ENCODE results near the gene ARL16.

Gene ARL16

DNA sequence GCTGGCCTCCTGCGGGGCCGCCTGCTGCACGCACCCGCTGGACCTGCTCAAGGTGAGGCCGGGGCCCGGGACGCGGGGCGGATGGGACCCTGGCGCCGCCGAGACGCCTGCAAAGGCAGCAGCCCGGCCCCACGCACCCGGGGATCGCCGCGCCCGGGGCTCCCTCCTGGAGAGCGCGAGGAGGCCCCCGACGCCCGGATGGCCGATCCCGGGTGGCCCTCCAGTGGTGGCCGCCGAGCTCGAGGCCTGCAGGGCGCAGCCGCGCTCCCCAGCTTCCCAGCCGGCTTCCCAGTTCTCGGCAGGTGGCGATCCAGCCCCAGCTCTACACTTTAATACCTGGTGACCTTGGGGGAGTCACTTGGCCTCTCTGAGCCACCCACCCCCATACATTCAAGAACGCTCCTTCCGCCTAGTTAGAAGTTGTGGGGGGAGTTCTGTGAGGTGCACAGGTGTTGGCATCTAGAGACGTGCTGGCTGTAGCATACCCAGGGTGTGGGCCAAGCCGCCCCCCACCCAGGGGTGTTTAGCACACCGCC lies 28.9 kb upstream of the ARL16 start:
- DNase-seq, result no peak

DNA sequence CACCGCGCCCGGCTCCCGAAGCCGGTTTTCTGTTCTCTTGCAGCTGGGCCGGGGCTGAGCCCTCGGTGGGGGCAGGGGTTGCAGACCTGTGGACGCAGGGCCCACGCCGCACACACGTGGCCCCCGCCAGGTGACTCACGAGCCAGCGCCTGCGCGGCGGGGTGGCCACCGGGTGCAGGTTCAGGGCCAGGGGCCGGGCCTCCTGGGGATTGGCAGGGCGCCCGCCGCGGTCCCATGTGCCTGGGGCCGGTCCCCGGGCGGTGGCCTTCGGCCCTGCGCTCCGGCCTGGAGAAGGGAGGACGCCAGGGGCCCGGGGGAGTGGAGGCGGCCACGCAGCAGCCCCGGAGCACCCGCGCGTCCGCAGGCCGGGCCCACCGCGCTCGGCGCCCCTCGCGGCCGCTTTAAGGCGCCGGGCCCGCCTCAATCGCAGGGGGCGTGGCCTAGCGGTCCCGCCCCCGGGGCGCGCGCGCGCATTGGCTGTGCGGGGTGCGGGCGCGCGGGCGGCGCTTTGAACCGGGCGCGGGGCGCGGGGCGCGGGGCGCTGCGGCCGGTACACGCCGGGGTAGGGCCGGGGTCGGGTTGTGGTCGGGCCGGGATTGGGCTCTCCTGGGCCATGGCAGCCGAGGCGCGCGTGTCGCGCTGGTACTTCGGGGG lies 28.3 kb upstream of the ARL16 start, which contains the start of gene SLC25A10:
TSS of gene SLC25A10 (plus strand) at position 471 of the 654 bp plus-strand sequence. CDS start at position 614, 143 bp downstream.
- peak; percentile 71 to 73 for DNase-seq

DNA sequence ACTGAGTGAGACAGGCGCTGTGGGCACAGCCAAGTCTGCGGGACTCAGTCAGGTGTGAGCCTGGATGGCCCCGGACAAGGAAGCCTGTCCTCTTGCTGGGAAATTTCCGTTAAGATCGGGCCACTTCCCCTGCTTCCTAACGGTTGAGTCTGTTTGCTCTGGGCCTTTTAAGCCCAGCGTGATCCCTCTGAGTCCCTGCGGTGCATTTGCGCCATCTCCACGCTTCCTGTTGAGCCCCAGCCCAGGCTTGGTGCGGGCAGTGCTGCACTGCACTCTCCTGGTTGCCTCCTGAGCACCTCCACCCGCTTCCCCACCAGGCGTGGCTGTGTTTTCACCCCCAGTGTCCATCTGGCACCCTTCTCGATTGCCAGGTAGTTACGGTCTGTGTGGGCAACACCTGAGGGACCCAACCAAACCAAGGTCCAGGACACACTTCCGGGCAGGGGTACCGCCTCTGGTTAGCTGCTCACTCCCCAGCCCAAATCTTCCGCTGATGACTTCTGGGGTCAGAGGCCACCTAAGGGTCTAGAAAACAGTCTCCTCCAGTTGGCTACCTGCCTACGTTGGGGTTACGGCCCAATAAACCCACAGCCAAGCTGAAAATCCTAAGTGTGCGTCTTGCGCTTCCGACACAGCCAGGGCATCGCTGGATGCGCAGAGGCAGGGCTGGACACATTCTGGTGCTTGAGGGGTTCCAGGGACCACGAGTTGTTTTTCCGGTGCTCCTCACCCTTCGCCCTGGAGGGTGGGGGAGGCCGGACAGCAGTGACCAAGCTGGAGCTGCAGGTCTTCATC lies 27.1 kb upstream of the ARL16 start:
- DNase-seq, result no peak

DNA sequence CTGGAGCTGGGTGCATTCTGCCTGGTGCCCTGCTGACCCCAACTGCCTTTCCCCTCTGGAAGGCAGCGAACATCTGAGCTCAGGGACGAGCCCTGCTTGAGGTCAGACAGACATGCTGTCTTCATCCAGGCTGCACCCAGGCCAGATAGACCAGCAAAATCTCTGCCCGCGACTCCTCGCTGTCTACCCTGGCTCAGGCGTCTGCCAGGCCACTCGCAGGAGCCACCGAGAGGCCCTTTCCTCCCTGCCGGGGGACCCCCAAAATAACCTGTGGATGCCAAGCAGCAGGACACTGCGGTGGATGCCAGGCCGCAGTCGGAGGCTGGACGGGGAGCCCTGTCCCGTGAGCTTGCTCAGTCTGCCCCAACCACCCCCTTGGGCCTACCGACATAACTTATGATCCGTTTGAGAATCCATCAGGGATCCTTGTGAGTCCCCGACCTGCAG lies 25.2 kb upstream of the ARL16 start:
- no peak for DNase-seq

DNA sequence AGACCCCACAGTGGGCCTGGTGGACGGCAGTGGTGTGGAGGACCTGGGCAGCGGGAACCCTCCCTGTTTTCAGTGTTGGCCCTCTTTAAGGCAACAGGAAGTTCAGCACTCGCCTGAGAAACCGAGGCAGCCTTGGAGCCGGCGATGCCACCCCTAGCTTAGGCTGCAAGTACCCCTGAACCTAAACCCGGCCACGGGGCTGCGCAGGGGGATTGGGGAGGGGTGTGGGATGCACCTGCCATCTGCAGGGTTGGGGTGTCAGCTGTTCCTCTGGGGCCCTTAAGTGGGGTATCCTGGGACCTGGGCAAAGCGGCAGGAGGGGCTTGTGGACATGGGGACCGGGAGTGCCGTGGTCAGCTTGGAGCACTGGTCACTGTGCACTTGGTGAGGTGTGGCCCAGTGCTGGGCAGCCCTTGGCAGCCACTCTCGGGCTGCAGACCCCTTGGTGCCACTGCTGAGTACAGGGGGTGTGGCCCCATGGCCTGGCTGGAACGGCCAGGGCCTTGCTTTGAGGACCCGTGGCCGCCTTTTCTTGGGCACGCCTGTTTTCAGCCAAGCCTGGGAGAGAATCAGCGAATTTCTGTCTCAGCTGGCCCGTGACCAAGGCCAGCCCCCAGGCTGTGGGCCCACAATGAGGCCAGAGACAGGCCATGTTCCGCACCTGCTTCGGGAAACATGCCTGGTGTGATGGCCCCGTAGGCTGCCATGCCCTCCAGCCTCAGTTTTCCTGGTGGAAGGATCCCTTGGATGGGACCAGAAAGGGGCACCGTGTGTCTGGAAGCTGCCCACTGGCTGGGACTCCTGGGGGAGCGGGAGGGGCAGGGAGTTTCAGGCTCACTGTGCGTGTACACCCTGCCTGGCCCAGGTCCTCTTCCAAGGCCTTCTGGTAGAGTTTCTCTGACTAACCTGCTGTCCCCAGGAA lies 24.4 kb upstream of the ARL16 start:
- no peak for DNase-seq

DNA sequence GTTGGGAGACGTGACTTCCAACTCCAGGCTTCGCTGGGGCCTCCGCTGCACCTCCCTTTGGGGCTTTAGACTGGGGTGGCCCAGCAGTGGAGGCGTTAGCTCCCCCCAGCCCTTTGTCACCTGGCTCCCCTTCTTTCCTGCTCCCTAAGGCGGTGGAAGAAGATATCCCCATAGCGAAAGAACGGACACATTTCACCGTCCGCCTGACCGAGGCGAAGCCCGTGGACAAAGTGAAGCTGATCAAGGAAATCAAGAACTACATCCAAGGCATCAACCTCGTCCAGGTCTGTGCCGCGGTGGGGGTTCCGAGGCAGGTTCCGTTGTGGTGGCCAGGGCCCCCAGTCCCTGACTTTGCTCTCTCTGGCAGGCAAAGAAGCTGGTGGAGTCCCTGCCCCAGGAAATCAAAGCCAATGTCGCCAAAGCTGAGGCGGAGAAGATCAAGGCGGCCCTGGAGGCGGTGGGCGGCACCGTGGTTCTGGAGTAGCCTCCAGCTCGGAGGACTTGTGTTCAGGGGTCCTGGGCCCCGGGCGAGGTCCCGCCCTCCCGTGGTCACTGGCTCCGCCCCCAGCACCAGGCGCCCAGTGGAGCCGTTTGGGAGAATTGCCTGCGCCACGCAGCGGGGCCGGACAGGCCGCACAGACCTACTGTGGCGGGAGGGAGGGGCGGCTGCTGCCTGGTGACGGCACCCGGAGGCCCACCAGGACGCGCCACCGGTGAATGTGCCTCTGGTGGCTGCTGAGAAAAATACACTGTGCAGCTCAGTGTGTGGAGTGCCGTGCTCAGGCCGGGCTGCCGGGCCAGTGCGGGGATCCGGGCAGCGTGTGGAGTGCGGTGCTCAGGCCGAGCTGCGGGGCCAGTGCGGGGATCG lies 23.4 kb upstream of the ARL16 start:
- no peak for DNase-seq

DNA sequence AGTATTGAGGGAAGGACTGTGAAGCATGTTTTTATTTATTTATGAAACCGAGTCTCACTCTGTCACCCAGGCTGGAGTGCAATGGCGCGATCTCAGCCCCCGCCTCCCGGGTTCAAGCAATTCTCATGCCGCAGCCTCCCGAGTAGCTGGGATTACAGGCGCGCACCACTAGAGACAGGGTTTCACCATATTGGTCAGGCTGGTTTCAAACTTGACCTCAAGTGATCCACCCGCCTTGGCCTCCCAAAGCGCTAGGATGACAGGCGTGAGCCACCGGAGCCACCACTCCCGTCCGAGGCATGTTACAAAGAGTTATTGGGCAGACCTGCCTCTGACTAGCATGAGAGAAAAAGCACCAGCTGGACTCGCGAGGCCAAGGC lies 22.6 kb upstream of the ARL16 start:
- no peak for DNase-seq

DNA sequence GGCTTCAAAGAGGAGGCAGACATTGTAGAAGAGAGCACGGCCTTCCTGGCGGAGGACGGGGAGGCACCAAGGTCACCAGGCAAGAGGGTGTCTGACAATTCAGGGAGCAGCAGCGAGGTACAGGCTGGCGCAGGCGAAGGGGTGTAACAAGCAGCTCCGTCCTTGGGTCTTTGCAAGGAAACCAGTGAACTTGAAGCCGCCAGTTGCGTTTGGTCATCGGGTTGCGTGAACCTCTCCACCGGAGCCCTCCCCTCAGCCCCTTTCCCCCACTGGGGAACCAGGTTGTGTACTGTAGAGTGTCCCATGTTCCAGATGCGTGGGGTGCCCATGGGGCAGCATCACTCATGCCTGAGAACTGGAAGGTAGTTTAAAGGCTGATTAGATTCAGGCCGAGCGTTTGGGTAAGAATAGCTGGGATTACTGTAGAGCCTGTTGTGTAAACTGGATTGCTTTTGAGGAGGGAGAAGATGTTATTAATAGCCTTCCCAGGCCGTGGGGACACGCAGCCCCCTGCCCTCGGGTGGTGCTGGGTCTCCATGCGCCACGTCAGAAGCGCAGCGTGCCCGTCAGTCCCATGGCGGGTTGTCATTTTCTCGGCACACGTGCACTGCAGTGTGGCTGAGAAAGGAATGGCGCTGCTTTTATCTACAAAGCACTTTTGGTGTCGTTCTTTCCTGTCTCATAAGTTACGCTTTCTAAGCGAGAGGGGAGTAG lies 22.1 kb upstream of the ARL16 start:
- DNase-seq, result no peak

DNA sequence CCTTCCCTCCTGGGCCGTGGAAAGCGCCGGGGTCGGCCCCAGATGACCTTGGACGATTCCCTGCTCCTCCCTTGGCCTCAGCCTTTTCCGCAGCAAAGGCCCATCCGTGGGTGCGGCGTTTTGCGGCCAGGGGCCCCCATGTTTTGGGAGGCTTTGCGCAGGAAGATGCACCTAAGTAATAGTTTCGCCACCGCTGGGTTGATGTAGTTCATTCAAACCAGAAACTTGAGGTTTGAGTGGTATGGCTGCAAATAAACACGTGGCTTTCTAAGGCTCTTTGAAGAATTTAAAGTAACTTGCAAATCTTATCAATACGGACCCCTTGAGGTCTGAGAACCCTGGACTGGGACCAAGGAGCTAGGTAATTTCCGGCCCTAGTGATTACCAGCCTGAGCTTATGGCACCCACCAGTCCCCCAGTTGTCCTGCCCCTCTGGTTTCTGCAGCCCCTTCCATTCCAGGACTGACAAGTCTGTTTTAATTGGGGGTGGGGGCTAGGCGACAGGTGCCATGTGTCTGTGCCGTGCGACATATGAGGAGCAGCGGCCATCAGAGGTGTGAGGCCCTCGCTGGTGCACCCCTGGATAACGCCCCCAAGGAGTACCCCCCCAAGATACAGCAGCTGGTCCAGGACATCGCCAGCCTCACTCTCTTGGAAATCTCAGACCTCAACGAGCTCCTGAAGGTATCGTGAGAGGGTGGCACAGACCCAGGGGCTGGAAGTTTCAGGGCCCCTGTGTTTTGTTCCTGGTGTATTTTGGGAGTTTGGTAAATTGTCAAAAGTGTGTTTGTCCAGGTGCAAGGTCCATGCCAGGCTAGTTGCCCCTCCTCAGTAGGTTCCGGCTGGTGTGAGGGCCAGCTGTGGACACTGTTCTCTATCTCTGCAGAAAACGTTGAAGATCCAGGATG lies 20.4 kb upstream of the ARL16 start:
- no peak for DNase-seq

DNA sequence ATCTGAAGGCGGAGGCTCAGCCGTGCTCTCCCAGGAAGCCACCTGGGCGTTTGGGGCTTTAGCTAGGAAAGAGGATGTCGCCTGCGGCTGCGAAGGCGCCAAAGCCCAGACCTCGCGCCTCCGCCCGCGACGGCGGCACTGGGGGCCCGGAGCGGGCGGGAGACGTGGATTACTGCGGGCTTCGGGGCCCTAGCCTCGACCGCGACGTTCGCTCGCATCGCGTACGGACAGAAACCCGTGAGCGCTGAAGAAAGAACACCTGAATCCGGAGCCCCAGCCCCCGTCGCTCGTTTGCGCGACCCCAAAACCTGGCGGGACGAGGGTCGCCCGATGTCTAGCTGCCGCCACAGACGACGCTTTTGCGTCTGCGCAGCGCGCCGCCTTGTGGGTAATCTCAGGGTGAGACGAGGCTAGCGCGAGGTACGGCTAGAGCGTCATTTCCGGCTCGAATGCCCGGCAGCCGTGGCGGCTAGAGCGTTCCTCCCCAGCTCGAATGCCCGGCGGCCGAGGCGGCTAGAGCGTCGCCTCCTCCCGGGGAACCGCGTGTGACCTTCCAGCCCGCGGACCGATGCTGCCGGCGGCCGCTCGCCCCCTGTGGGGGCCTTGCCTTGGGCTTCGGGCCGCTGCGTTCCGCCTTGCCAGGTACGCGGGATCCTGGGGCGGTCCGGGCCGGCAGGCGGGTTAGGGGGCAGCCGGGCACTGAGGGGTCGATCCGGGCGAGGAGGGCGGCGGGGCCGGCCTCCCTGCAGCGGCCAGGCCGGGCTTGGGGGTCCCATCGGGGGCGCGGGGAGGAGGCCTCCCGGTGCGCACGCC lies 19.5 kb upstream of the ARL16 start, which contains the start of gene MRPL12:
TSS of gene MRPL12 (plus strand) at position 434 of the 813 bp plus-strand sequence. CDS start at position 569, 135 bp downstream.
- DNase-seq, result peak; percentile 78 to 81

DNA sequence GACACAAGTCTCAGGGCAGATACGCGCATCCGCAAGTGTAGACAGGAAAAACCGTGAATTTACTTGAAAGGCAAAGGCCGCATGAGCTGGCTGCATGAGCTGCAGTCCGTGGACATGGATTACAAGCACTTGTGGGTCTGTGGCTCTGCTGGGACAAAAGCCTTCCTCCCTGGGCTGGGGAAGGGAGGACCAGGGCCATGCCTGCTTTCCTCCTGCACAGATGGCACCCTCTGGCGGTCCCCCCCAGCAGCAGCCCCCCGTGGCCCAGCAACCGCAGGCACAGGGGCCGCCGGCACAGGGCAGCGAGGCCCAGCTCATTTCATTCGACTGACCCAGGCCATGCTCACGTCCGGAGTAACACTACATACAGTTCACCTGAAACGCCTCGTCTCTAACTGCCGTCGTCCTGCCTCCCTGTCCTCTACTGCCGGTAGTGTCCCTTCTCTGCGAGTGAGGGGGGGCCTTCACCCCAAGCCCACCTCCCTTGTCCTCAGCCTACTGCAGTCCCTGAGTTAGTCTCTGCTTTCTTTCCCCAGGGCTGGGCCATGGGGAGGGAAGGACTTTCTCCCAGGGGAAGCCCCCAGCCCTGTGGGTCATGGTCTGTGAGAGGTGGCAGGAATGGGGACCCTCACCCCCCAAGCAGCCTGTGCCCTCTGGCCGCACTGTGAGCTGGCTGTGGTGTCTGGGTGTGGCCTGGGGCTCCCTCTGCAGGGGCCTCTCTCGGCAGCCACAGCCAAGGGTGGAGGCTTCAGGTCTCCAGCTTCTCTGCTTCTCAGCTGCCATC lies 17.9 kb upstream of the ARL16 start:
- DNase-seq, result no peak

DNA sequence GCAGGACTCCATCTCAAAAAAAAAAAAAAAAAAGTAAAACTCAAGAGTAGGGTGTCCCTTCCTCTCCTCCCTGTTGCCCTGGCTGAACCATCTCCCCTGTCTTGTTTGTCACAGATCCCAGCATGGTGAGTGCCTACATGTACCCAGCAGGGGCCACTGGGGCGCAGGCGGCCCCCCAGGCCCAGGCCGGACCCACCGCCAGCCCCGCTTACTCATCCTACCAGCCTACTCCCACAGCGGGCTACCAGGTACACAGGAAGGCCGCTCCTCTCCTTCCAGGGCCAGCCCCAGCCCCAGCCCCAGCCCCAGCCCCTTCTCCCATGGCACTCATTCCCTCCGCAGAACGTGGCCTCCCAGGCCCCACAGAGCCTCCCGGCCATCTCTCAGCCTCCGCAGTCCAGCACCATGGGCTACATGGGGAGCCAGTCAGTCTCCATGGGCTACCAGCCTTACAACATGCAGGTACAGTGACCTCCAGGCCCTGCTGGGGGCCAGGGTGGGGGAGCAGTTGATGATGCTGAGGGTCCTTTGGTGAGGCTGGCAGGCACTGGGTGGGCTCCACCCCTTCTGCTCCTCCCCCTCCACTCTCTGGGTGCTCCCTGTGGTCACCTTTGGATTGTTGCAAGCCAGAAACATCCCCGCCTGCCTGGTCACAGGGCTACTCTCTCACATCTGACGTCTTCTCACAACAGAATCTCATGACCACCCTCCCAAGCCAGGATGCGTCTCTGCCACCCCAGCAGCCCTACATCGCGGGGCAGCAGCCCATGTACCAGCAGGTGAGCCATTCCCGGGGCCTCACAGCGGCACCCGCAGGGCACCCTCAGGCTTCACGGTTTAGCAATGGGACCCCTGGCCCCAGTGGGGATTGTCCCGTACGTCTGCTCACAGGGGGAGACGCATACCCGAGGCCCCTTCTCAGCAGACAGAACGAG lies 17.0 kb upstream of the ARL16 start:
- no peak for DNase-seq

DNA sequence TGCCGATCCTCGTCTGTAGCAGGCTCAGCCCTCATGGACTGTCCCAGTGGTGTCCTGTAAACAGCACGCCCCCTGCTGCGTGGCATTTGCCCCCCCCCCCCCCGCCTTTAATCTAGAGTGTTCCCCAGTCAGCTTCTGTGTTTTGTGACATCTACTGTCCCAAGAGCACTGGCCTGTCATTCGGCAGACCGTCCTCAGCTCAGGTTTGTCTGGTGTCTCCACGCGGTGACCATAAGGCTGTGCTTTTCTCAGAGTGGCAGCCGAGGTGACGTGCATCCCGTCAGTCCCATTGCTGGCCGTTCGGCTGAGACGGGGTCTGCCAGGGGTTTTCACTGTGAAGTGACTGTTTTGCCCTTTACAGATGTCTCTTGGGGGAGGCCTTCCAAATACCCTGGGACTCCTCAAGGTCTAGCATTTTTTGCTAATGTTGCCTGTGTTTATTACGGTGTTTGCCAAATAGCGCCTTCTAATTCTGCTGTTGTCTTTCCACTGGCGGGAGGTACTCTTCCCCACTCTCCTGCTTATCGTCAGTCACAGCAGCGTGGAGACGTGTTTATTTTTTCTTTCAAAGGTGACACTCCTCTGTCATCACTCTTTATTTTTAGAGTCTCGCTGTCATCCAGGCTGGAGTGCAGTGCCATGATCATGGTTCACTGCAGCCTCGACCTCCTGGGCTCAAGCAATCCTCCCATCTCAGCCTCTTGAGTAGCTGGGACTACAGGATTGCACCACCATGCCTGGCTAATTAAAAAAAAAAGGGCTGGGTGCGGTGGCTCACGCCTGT lies 13.9 kb upstream of the ARL16 start:
- no peak for DNase-seq

DNA sequence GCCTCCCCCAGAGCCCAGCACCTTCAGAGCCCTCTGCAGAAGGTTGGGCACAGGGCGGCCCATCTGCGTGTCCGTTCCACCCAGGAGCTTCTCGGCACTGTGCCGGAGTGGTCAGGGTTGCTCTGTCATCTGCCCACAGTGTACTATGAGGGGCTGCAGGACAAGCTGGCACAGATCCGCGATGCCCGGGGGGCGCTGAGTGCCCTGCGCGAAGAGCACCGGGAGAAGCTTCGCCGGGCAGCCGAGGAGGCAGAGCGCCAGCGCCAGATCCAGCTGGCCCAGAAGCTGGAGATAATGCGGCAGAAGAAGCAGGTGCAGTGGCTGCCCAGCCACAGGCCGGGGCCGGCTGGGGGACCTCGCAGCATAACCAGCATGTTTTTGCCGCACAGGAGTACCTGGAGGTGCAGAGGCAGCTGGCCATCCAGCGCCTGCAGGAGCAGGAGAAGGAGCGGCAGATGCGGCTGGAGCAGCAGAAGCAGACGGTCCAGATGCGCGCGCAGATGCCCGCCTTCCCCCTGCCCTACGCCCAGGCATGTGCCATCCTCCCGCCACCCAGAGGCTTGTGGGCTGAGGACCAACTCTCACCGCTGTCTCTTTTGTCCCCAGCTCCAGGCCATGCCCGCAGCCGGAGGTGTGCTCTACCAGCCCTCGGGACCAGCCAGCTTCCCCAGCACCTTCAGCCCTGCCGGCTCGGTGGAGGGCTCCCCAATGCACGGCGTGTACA lies 12.8 kb upstream of the ARL16 start:
- DNase-seq, result no peak

DNA sequence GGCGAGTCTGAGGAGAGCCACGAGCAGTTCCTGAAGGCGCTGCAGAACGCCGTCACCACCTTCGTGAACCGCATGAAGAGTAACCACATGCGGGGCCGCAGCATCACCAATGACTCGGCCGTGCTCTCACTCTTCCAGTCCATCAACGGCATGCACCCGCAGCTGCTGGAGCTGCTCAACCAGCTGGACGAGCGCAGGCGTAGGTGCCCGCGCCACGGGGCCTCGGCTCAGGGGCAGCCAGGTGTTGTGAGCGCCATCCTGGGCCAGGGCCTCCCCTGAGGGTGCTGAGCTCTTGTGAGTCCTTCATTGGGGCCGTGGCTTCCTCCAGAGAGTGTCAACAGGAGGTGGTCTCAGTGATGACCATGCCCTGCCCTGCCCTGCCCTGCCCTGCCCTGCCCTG lies 12.2 kb upstream of the ARL16 start:
- DNase-seq, result no peak

DNA sequence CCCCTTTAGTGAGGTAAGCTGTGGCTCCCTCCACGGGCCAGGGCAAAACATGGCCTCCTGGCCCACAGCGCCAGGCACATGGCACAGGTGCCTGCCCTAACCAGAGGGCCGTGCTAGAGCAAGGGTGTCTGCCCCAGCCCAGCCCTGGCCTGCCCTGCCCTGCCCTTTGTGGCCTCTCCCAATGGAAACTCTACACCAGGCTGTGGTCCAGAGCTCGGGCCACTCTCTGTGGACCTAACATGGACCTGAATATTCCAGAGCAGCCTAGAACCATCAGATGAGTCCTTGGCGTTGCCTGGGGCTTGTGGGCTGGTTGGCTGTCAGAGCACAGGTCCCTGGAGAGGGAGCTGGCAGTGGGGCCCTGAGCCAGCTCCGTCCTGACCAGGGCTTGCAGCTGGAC lies 11.6 kb upstream of the ARL16 start:
- DNase-seq, result no peak

Measured in activated CD4-positive, alpha-beta T cell treated with anti-CD3 and anti-CD28 coated beads, Interleukin-2, amount 50 U/mL, for 4 hours (primary cell).